GM19043 (cell line): ENCODE measurements around the gene AQP5.

Experiments used
- ATAC-seq: cut with Tn5 transposase; IDR thresholded peaks from one replicate; pipeline ENCODE4 v1.9.1; 2021; ENCODE audit warnings: low read depth; ENCODE audit not compliant: unreplicated experiment

AQP5 gene

GRCh38 chr12:49961111-49961922 lies at the start of gene AQP5:
TSS of gene AQP5 (plus strand) at chr12:49961872. CDS start at chr12:49962018, 146 bp downstream.
- ATAC-seq = no peak

DNA sequence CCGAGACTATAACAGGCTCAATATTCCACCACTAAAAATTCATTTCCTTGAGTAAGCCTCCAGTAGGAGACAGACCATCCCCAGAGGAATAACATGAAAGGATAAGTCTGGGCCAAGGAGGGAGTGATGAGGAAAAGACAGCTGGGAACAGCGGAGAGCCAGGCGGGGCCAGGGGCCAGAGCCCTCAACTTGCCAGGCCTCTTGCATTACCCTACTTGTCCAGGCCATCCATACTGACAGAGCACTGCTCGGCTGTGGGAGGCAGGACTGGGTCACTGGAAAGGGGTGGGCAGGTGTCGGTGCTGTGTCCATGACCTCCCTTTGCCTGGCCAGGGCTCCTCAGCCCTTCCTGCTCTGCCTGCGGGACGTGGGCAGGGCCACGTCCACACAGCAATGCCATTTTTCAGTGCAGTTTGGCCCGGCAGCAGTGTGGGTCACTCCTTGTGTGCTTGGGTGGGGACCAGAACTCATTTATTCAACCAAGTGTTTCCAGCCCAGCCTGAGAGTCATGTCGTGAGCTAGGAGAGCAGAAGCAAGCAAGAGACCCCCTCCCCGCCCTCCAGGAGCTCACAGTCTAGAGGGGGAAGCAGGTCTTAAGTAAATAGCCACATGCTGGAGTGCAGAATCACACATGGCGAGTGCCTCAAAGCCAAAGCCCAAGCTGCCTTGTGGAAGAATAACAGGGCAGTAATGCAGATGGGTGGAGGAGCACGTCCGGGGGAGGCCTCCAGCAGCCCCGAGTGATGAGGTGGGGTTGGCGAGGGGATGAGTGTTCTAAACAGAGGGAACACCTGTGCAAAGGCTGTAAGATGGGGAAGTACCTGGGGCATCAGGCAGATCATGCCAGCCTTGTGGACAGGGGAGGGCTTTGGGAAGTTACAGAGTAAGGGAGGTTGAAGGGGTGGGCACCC lies 49.1 kb upstream of the AQP5 start:
- no peak for ATAC-seq

DNA sequence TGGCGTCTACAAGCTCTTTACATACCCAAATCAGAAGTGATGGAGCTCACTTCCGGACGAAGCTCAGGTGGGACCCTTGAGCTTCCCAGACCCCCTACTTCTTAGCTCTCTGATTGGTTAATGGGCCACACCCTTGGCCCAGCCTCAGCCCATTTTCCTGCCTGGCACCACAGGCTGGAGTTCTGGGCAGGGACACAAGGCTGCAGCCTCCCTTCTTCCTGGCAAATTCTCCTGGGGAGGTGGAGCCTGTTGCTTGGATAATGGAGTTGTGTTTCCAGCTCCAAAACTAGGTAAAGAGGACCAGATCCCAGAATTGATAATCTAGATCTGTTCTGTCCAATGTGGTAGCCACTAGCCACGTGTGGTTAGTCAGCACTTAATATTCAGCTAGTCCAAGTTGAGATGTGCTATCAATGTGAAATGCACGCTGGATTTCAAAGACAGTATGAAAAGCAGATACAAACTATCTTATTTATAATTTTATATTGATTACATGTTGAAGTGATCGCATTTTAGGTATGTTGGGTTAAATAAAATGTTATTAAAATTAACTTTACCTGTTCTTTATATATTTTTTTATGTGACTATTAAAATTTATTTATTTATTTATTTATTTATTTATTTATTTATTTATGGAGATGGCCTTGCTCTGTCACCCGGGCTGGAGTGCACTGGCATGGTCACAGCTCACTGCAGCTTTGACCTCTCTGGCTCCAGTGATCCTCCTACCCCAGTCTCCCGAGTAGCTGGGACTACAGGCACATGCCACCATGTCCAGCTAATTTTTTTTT lies 45.3 kb upstream of the AQP5 start:
- no peak for ATAC-seq

DNA sequence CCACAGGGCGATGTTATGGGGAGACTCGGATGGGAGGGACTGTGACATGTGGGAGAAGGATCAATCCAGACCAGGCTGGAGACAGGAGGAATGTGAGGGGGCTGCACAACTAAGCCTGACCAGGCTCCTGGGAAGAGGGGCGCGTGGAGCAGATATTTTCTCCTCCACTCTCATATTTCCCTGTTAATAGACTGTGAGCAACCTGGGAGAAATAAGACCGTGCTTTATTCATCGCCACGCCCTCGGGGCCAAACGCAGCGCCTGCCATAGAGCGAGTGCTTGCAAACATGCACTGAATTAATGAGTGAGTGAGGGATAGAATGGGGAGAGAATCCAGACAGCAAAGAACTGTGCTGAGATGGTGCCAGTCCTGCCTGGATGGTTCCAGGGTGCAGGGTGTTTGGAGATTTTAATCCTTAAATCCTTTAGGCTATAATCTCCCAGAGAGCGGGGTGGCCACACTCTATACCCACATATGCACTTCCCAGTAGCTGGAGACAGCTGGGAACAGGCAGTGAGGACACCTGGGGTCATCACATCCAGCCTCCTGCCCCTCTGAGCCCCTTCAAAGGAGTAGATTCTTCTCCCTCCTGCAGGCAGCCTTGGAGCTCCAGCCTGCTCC lies 44.4 kb upstream of the AQP5 start:
- no peak for ATAC-seq

GRCh38 chr12:49917788-49918173 lies 43.9 kb upstream of the AQP5 start:
- no peak for ATAC-seq

DNA sequence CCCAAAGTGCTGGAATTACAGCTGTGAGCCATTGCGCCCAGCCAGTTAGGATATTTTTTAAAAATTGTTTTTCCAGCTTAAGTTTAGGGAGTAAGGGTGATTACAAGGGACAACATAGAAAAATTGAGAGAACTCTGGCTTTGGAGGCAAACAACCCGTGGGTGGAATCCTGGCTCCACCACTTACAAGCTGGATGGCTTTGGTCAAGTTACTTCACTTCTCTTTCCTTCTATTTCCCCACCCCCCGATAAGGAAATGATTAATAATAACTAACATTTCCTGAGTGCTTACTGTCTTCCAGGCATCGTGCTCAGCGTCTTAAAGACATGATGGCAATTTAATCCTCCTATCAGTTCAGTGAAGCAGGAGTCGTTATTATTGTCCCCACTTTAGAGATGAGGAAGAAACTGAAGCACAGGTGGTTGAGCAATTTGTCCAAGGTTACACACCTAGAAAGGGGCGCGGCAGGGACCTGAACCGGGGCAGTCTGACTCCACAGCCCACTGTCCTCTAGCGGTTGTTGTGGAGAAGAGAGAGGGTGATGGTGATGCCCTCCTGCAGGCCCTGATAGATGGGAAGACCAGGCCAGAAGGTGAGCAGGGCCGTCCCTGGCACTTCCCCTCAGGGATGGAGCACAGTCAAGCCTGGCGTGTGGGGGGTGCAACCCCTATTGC lies 41.3 kb upstream of the AQP5 start:
- ATAC-seq = no peak

GRCh38 chr12:49920915-49921286 lies 40.8 kb upstream of the AQP5 start:
- no peak for ATAC-seq

DNA sequence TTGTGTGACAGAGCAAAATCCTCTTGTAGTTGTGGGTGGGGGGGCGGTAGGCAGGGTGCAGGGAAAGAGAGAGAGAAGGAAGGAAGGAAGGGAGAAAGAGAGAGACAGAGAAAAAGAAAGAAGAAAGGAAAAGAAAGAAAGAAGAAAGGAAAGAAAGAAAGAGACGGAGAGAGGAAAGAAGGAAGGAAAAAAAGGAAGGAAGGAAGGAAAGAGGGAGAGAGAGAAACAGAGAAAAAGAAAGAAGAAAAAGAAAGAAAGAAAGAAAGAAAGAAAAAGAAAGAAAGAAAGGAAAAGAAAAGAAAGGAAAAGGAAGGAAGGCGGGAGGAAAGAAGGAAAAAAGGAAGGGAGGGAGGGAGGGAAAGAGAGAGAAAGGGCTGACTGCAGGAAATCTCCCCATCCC lies 40.4 kb upstream of the AQP5 start:
- no peak for ATAC-seq

DNA sequence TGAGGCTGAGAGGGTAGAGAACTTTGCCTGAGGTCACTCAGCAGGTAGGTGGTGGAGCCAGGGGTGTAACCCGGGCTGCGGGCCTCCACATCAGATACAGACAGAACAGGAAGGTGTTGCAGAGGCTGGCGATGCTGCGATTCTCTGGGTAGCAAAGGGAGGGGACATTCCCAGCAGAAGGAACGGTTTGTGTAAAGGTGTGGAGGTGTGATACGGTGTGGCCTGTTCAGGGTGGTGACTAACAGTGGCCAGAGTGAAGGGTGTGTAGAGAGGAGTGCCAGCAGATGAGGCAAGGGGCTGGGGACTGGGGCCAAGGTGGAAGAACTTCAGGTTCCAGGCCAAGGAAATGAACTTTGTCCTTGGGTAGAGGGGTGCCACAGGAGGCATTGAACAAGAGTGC lies 39.7 kb upstream of the AQP5 start:
- ATAC-seq = no peak

DNA sequence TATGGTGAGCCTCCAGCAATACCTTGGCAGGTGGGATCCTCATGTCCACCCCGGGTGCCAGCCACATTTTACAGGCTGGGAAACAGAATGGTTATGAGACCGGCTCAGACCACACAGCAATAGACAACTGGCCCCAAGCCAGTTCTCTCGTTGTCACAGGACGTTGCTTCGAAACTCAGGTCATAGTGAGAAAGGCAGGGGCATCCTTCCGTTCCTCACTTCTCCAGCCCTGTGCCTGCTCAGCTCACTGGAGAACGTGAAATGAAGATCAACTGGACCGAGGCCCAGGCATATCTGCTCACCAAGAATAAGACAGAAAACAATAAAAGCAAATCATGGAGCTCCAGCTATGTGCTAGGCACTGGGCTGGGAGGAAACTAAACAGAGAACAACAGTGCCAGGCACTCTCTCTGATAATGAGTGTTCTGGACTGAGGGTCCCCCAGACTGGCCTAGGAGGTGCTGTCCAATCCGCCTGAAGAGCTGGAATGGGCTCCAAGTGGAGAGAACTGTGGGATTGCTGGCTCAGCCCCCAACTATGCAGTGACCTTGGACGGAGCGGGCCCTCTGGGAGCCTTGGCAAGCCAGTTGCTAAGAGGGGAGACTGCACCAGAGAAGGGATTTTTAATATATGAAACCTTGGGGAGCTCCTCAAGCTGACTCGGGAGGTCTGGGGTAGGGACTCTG lies 39.2 kb upstream of the AQP5 start:
- no peak for ATAC-seq

- no peak for ATAC-seq
Observed at GRCh38 chr12:49923035-49923644, 38.5 kb upstream of the AQP5 start.

GRCh38 chr12:49923880-49924556 lies 37.7 kb upstream of the AQP5 start:
- no peak for ATAC-seq

- no peak for ATAC-seq
Observed at GRCh38 chr12:49924628-49925246, 36.9 kb upstream of the AQP5 start.

GRCh38 chr12:49925433-49926204 lies 36.1 kb upstream of the AQP5 start:
- no peak for ATAC-seq

DNA sequence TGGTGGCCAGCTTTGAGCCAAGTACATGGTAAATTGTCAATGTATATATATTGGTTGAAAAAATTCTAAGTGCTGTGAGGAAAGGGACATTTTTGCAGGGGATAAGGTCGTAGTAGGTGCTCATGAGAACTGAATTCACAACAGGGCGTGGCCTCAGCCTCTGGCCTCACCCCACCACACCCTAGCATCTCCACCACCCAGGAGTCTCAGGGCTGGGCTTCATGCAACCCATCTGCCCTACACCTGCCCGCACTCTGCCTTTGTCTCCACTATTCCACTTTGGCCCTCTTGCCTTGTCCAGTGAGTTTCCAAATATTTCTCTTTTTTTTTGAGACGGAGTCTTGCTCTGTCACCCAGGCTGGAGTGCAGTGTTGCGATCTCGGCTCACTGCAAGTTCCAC lies 33.2 kb upstream of the AQP5 start:
- no peak for ATAC-seq

- ATAC-seq = no peak
Observed at GRCh38 chr12:49929581-49929980, 32.1 kb upstream of the AQP5 start.
